Measurements from ENCODE around the gene REG1B.

The REG1B gene

GRCh38 chr2:79087785-79088364 is at the start of gene REG1B:
REG1B (minus strand) TSS chr2:79087993; CDS start chr2:79087612, 381 bp downstream.
- ATAC-seq (no peak), DNase-seq (ENCODE audit: low spot score in 2 of 2) (no peak)
- Mint-ChIP-seq H3K36me3 (no peaks in the 10 kb centered on the region), H3K9me3 (peaks cover 11% of the 10 kb centered on the region), H3K27ac (no peak within 1 kb of the TSS), H3K4me1 (no peaks in the 10 kb centered on the region), H3K4me3 (no peak within 1 kb of the TSS)

DNA sequence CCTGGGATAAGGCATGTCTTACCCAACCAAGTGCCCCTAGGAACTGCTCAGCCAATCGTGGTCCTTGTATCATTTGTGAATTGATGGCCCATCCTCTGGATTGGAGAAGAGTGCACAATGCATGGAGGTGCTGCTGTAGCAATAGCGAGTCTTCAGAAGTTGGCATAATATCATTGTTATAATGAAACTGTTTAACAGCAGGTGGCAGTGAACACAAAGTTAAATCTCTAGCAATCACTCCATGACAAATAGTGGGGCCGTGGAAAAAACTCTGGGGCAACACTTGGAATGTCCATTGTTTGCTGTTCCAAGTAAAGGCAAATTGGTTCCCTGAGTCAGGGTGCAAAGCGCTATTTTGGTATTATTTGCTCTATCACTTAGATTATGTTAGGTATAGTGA is 43.9 kb upstream of the REG1B start:
- no peak for DNase-seq (ENCODE audit: low spot score in 2 of 2)

DNA sequence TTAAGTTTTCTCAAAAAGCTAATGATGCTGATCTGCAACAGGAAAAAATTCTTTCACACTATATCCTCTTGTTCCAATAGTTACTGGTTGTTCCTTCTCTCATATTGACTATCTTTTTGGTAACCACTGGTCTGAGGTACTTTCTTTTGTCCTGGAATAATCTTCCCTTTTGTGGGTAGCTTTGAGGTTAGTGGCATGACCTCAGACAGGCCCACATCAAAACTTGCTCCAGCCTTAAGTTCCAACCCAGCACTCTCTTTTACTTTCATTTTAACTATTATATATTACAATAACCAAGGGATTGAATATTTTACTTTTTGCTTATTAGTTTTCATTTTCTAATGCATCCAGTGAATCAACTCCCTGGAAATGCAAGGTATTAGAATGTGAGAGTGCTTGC is 42.0 kb upstream of the REG1B start:
- H3K4me1 Mint-ChIP-seq: no peaks in the 10 kb centered on the region
- no peak overlapping the region for H3K27ac Mint-ChIP-seq
- no peaks in the 10 kb centered on the region for H3K36me3 Mint-ChIP-seq
- DNase-seq (ENCODE audit: low spot score in 2 of 2) (no peak), ATAC-seq (no peak)
- no peak overlapping the region for H3K4me3 Mint-ChIP-seq
- peaks cover 13% of the 10 kb centered on the region for H3K9me3 Mint-ChIP-seq

More for the DNA sequence above, 43.9 kb upstream of the REG1B start:
- H3K9me3 Mint-ChIP-seq: peaks cover 16% of the 10 kb centered on the region
- ATAC-seq: no peak
- H3K27ac Mint-ChIP-seq: no peak overlapping the region
- no peak overlapping the region for H3K4me3 Mint-ChIP-seq
- no peaks in the 10 kb centered on the region for H3K36me3 Mint-ChIP-seq
- no peaks in the 10 kb centered on the region for H3K4me1 Mint-ChIP-seq

DNA sequence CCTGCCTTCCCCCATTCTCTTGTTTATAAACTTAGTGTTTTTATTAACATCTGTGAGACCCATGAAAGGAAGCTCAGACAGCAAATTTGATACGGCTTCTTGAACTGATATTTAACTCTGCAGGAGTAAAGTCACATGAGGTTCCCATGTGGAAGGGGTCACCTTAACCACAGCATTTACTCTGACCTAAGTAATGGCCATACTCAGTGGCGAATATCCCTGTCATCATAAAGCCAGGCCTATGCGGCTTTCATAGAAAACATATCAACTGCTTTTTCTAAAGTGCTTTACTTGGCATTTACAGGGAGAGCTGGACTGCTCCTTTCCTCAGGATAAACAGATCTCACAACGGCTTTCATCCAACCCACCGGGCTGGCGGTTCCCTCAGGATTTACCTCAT is 41.5 kb upstream of the REG1B start:
- ATAC-seq: no peak
- peaks cover 14% of the 10 kb centered on the region for H3K9me3 Mint-ChIP-seq
- H3K4me3 Mint-ChIP-seq: no peak overlapping the region
- H3K27ac Mint-ChIP-seq: no peak overlapping the region
- no peak for DNase-seq (ENCODE audit: low spot score in 2 of 2)
- H3K36me3 Mint-ChIP-seq: no peaks in the 10 kb centered on the region
- no peaks in the 10 kb centered on the region for H3K4me1 Mint-ChIP-seq

GRCh38 chr2:79128406-79128805 is 40.6 kb upstream of the REG1B start:
- no peaks in the 10 kb centered on the region for H3K4me1 Mint-ChIP-seq
- H3K36me3 Mint-ChIP-seq: no peaks in the 10 kb centered on the region
- no peak overlapping the region for H3K4me3 Mint-ChIP-seq
- H3K27ac Mint-ChIP-seq: no peak overlapping the region
- H3K9me3 Mint-ChIP-seq: peaks cover 16% of the 10 kb centered on the region
- no peak for DNase-seq (ENCODE audit: low spot score in 2 of 2)
- no peak for ATAC-seq

DNA sequence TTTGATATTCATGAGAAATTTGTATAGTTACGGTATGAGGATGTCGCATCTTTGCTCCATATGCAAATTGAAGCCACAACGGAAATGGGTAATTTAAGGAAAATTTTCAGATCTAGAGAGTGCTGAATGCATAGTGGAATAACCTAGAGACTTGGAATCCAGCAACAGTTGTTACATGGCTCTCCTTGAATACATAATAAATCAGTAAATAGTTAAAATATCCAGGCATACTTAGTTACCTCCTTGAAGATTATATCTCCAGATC is 37.9 kb upstream of the REG1B start:
- no peak overlapping the region for H3K27ac Mint-ChIP-seq
- no peak for ATAC-seq
- no peak overlapping the region for H3K4me3 Mint-ChIP-seq
- H3K9me3 Mint-ChIP-seq: peaks cover 18% of the 10 kb centered on the region
- DNase-seq (ENCODE audit: low spot score in 2 of 2): no peak
- H3K36me3 Mint-ChIP-seq: no peaks in the 10 kb centered on the region
- H3K4me1 Mint-ChIP-seq: no peaks in the 10 kb centered on the region

GRCh38 chr2:79124907-79125720 is 37.3 kb upstream of the REG1B start:
- DNase-seq (ENCODE audit: low spot score in 2 of 2) (no peak), ATAC-seq (no peak)
- peaks cover 18% of the 10 kb centered on the region for H3K9me3 Mint-ChIP-seq
- no peaks in the 10 kb centered on the region for H3K4me1 Mint-ChIP-seq
- no peak overlapping the region for H3K27ac Mint-ChIP-seq
- H3K4me3 Mint-ChIP-seq: no peak overlapping the region
- no peaks in the 10 kb centered on the region for H3K36me3 Mint-ChIP-seq

DNA sequence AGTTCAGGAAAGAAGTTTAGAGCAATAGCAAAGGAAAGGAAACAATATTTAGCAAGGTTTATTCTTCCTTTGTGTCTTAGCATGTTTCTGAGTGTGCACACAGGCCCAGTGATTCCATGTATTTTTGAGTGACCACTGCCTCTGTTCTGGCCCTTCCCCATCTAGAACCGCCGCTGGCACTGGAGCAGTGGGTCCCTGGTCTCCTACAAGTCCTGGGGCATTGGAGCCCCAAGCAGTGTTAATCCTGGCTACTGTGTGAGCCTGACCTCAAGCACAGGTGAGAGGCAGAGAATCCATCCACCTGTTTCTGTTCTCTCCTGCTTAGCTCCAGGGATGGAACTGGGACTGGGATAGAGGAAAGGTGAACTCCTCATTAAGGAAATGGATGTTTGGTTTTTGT is 34.9 kb upstream of the REG1B start:
- no peaks in the 10 kb centered on the region for H3K36me3 Mint-ChIP-seq

GRCh38 chr2:79120194-79120713 is 32.5 kb upstream of the REG1B start, which contains the start of gene REG1A:
REG1A (plus strand) TSS chr2:79120488; CDS start chr2:79120862, 374 bp downstream.
- DNase-seq (ENCODE audit: low spot score in 2 of 2) (no peak), ATAC-seq (no peak)
- Mint-ChIP-seq H3K4me1 (no peaks in the 10 kb centered on the region), H3K36me3 (no peaks in the 10 kb centered on the region), H3K27ac (no peak within 1 kb of the TSS), H3K4me3 (no peak within 1 kb of the TSS), H3K9me3 (peaks cover 19% of the 10 kb centered on the region)

More for the DNA sequence above, 34.9 kb upstream of the REG1B start:
- no peak overlapping the region for H3K4me3 Mint-ChIP-seq
- H3K4me1 Mint-ChIP-seq: no peaks in the 10 kb centered on the region
- ATAC-seq (no peak), DNase-seq (ENCODE audit: low spot score in 2 of 2) (no peak)
- H3K9me3 Mint-ChIP-seq: peaks cover 12% of the 10 kb centered on the region
- no peak overlapping the region for H3K27ac Mint-ChIP-seq

DNA sequence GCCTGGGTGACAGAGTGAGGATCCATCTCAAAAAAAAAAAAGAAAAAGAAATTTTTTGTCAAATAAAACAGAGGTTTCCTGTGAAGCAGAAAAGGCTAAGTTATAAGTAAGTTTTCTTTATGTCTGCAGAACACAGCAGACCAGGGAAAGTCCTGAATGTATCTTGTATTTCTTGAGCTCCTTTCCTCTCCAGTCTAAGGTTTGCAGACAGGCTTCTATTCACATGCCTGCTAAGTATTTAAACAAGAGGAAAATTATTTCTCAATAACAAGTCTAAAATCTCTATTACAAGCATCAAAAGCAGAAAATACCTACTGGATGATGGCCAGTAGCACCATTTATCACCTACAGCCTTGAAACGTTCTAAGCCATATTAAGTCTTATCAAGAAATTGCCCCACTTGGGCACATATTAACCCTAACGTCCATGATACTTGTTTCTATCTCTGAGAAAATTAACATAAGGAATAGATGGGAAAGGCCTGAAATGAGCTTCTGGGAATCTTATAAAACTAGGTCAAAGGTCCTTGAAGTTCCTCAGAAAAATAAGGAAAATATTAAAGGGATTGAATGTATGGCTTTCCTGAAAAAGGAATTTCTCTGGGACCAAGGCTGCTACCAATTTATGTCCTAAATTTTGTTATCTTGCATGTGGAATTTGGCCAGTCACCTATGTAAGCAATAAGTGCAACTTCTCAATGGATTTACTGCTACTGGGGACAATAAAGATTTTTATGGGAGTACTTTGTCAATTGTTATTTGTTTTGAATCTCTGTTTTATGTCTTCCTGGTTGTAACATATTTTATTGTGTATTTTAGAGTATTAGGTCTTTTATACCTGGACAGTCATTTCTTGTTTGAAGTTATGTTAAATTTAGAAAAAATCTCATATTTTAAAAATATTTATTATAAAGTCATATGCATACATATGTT is 29.5 kb upstream of the REG1B start:
- Mint-ChIP-seq H3K27ac (no peak overlapping the region), H3K4me1 (no peaks in the 10 kb centered on the region), H3K36me3 (no peaks in the 10 kb centered on the region), H3K9me3 (peaks cover 19% of the 10 kb centered on the region), H3K4me3 (no peak overlapping the region)
- ATAC-seq: no peak
- no peak for DNase-seq (ENCODE audit: low spot score in 2 of 2)

DNA sequence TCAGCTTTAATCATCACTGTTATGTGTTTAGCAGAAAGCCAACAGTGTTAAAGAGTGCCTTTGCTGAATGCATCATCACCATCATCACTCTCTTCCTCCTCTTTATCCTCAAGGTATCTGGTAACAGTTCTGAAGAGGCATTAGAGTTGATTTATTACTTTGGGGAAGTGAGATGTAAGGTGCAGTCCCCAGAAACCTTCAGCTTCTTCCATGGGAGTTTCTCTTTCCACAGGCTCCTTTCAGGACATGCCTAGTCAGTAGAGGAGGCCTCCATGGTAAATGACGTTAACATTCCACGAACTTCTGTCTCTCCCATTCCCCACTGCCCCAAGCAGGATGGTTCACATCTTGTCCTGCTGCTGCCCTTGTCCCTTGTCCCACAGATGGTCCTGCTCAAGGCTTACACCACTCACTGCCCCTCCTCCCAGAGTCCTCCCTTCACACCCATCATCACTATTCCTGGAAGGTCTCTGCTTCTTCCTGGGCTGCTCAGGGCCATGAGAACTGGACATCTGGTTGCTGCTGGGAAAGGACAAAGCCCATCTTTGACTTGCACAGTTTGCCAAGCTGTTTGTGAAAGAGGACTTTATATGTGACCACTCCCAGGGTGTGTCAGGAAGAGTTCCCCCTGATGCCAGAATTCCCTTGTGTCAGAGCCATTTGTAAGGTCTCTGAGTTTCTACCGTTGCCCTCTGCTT is 27.2 kb upstream of the REG1B start:
- no peak for DNase-seq (ENCODE audit: low spot score in 2 of 2)
- Mint-ChIP-seq H3K9me3 (peaks cover 21% of the 10 kb centered on the region), H3K4me1 (no peaks in the 10 kb centered on the region), H3K27ac (no peak overlapping the region), H3K36me3 (no peaks in the 10 kb centered on the region), H3K4me3 (no peak overlapping the region)
- no peak for ATAC-seq

DNA sequence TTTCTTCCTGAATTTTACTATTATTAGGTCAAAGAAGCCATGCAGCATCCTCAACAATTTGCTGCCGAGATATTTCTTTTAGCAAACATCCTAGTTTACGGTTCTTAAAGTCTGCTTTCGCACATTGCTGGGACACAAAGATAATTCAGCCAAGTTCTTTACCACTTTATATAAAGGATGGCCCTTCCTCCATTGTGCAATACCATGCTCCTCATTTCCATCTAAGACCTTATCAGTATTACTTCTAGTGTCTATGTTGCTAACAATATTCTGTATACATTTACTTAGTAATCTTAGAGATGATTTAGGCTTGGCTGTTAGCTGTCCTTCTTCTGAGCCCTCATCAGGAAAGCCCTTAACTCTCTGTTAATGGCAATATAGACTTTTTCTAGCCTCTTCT is 24.5 kb upstream of the REG1B start:
- H3K36me3 Mint-ChIP-seq: no peaks in the 10 kb centered on the region

GRCh38 chr2:79105259-79105658 is 17.5 kb upstream of the REG1B start:
- Mint-ChIP-seq H3K27ac (no peak overlapping the region), H3K36me3 (no peaks in the 10 kb centered on the region), H3K4me3 (no peak overlapping the region), H3K9me3 (peaks cover 11% of the 10 kb centered on the region), H3K4me1 (no peaks in the 10 kb centered on the region)
- ATAC-seq: no peak
- DNase-seq (ENCODE audit: low spot score in 2 of 2): no peak

More for the DNA sequence above, 24.5 kb upstream of the REG1B start:
- ATAC-seq (no peak), DNase-seq (ENCODE audit: low spot score in 2 of 2) (no peak)
- Mint-ChIP-seq H3K27ac (no peak overlapping the region), H3K4me1 (no peaks in the 10 kb centered on the region), H3K9me3 (peaks cover 21% of the 10 kb centered on the region), H3K4me3 (no peak overlapping the region)

DNA sequence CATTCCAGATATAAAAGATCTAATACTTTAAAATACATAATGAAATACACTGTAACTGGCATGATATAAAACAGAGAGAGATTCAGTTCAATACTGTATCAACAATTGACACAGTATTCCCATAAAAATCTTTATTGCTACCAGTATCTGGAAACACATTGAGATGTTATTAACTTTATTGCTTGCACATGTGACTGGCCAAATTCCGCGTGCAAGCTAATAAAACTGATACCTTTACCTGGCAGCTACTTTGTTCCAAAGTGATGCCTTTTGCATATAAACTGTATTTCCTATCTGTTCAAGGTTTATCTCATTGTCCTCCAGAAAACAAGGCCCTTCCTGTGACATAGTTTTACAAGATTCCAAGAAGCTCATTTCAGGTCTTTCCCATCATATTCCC is 15.4 kb upstream of the REG1B start:
- ATAC-seq (no peak), DNase-seq (ENCODE audit: low spot score in 2 of 2) (no peak)
- Mint-ChIP-seq H3K27ac (no peak overlapping the region), H3K9me3 (peaks cover 10% of the 10 kb centered on the region), H3K36me3 (no peaks in the 10 kb centered on the region), H3K4me1 (no peaks in the 10 kb centered on the region), H3K4me3 (no peak overlapping the region)

- H3K4me3 Mint-ChIP-seq: no peak overlapping the region
These were observed 13.2 kb upstream of the REG1B start for GRCh38 chr2:79101024-79101423.

More at GRCh38 chr2:79101024-79101423, 13.2 kb upstream of the REG1B start:
- ATAC-seq (no peak), DNase-seq (ENCODE audit: low spot score in 2 of 2) (no peak)
- Mint-ChIP-seq H3K36me3 (no peaks in the 10 kb centered on the region), H3K27ac (no peak overlapping the region), H3K4me1 (no peaks in the 10 kb centered on the region), H3K9me3 (peaks cover 18% of the 10 kb centered on the region)
